Measurements from ENCODE around the gene DNAJB1. TPM values are rescaled to one million over a fixed set of nuclear protein-coding genes. Genes with fewer than 3 reads are reported as not detected.
"Not testable (repeated sequence)": the region's sequence is repeated elsewhere in the genome, so short reads cannot be mapped to it uniquely, and the experiment has no call there.

Gene DNAJB1
- total RNA-seq, 1 experiment from 2014 or later = 79.5 TPM

- no peak for DNase-seq
- Histone ChIP-seq H3K27me3 (replicated peaks; ENCODE audit: control insufficient read depth, insufficient read depth, low read length) (no peaks in the 10 kb centered on the region), H3K4me3 (ENCODE audit: low read depth, low read length) (no peak overlapping the region), H3K9me3 (no peaks in the 10 kb centered on the region), H3K4me1 (peaks cover 4% of the 10 kb centered on the region; the same call in 1 of the 2 replicates), H3K36me3 (ENCODE audit: control insufficient read depth, insufficient read depth, low read length) (no peaks in the 10 kb centered on the region)
- ChIA-PET CTCF (no interaction called here), POLR2A (no interaction called here)
- H3K9me3 Mint-ChIP-seq (ENCODE audit: unreplicated experiment) = no peaks in the 10 kb centered on the region
- intact Hi-C loops (cut with micrococcal nuclease; ENCODE audit: unreplicated experiment) = no loop called here
- H3K4me1 Mint-ChIP-seq (ENCODE audit: low read depth, unreplicated experiment) = no peaks in the 10 kb centered on the region
- no peak overlapping the region for H3K4me3 Mint-ChIP-seq (ENCODE audit: unreplicated experiment)
- H3K36me3 Mint-ChIP-seq (ENCODE audit: insufficient read depth, unreplicated experiment) = peaks cover 48% of the 10 kb centered on the region
- no TSS peak for BruUV-seq (replicated peaks)
- TF ChIP-seq CTCF (IDR thresholded peaks at IDR 0.05; ENCODE audit: insufficient read depth in 1 of 2, low read depth in 1 of 2, low read length in 1 of 2, severe bottlenecking in 1 of 2, unreplicated experiment in 1 of 2) = no peak
- peak overlapping the region; percentile 48 for H3K27ac Mint-ChIP-seq (ENCODE audit: unreplicated experiment)
- no peaks in the 10 kb centered on the region for H3K27me3 Mint-ChIP-seq (ENCODE audit: insufficient read depth, unreplicated experiment)
These were observed 25.9 kb upstream of the DNAJB1 start for GRCh38 chr19:14544047-14544446.

GRCh38 chr19:14542711-14543328 is 24.6 kb upstream of the DNAJB1 start:
- H3K36me3 Mint-ChIP-seq (ENCODE audit: insufficient read depth, unreplicated experiment) = peaks cover 47% of the 10 kb centered on the region
- peak in 1 of 2 experiments; percentile 26 for DNase-seq
- no peaks in the 10 kb centered on the region for H3K4me1 Mint-ChIP-seq (ENCODE audit: low read depth, unreplicated experiment)
- no peaks in the 10 kb centered on the region for H3K9me3 Mint-ChIP-seq (ENCODE audit: unreplicated experiment)
- intact Hi-C loops (cut with micrococcal nuclease; ENCODE audit: unreplicated experiment) = no loop called here
- no peaks in the 10 kb centered on the region for H3K27me3 Mint-ChIP-seq (ENCODE audit: insufficient read depth, unreplicated experiment)
- Histone ChIP-seq H3K27me3 (replicated peaks; ENCODE audit: control insufficient read depth, insufficient read depth, low read length) (no peaks in the 10 kb centered on the region), H3K9me3 (no peaks in the 10 kb centered on the region), H3K4me1 (peaks cover 7% of the 10 kb centered on the region; the same call in 1 of the 2 replicates), H3K36me3 (ENCODE audit: control insufficient read depth, insufficient read depth, low read length) (no peaks in the 10 kb centered on the region), H3K4me3 (ENCODE audit: low read depth, low read length) (no peak overlapping the region)
- POLR2A ChIA-PET = no interaction called here
- H3K4me3 Mint-ChIP-seq (ENCODE audit: unreplicated experiment) = no peak overlapping the region
- no peak for TF ChIP-seq CTCF (IDR thresholded peaks at IDR 0.05; ENCODE audit: insufficient read depth in 1 of 2, low read depth in 1 of 2, low read length in 1 of 2, severe bottlenecking in 1 of 2, unreplicated experiment in 1 of 2)
- CTCF ChIA-PET = interaction anchor here (0.5 to 0.7 kb wide), 3 partner anchors 17 to 584 kb away, joined by 3 to 4 read pairs (median 4); no protein-coding TSS in a partner anchor
- no TSS peak for BruUV-seq (replicated peaks)
- no peak overlapping the region for H3K27ac Mint-ChIP-seq (ENCODE audit: unreplicated experiment)

- H3K4me1 ChIP-seq; H3K4me1 Mint-ChIP-seq (ENCODE audit: low read depth, unreplicated experiment); BruUV-seq (replicated peaks); CTCF ChIA-PET; POLR2A ChIA-PET; intact Hi-C loops (cut with micrococcal nuclease; ENCODE audit: unreplicated experiment); DNase-seq; H3K27me3 ChIP-seq (replicated peaks; ENCODE audit: control insufficient read depth, insufficient read depth, low read length); H3K9me3 ChIP-seq; H3K4me3 Mint-ChIP-seq (ENCODE audit: unreplicated experiment); H3K36me3 ChIP-seq (ENCODE audit: control insufficient read depth, insufficient read depth, low read length); H3K4me3 ChIP-seq (ENCODE audit: low read depth, low read length); H3K9me3 Mint-ChIP-seq (ENCODE audit: unreplicated experiment); H3K27ac Mint-ChIP-seq (ENCODE audit: unreplicated experiment); H3K27me3 Mint-ChIP-seq (ENCODE audit: insufficient read depth, unreplicated experiment): not testable (repeated sequence)
- peaks cover 54% of the 10 kb centered on the region for H3K36me3 Mint-ChIP-seq (ENCODE audit: insufficient read depth, unreplicated experiment)
These were observed 23.8 kb upstream of the DNAJB1 start for GRCh38 chr19:14541979-14542378.
